Thyroid gland (tissue), 4 donors: Measurements from ENCODE around the gene C1orf87.

Experiments
- CTCF ChIP-seq, 6 experiments: fragments of 200-600 bp in 3 of 6; fragments of 450-650 bp in 3 of 6; sonication (generic) in 3 of 6; IDR thresholded peaks; one replicate each; pipeline ENCODE4 v1.5.1; 2016 to 2019; ENCODE audit warnings: antibody characterized with exemption in 6 of 6, mild to moderate bottlenecking in 2 of 6, inconsistent platforms in 1 of 6, moderate library complexity in 1 of 6
- POLR2A ChIP-seq, 2 donors: fragments of 450-650 bp; IDR thresholded peaks; one replicate each; pipeline ENCODE4 v1.6.1; 2017; ENCODE audit warnings: antibody characterized with exemption in 2 of 2, mild to moderate bottlenecking in 2 of 2, moderate library complexity in 1 of 2

GRCh38 chr1:59979666-59980065 lies 93.9 kb downstream of the C1orf87 start:
- TF ChIP-seq CTCF (IDR thresholded peaks at IDR 0.05), result no peak
- TF ChIP-seq POLR2A (IDR thresholded peaks at IDR 0.05), result no peak
